Adrenal gland (tissue), 12 donors: ENCODE data around the gene ASB11. TPM values are rescaled to one million over a fixed set of nuclear protein-coding genes. Genes with fewer than 3 reads are reported as not detected.
"Not testable (repeated sequence)": the region's sequence is repeated elsewhere in the genome, so short reads cannot be mapped to it uniquely, and the experiment has no call there.

Source experiments
- DNase-seq, 7 donors: peaks; one replicate each; pipeline ENCODE4 v3.0.0-alpha.2; 2019 to 2020
- H3K27ac ChIP-seq, 5 donors: fragments of 200-600 bp; sonication (generic) in 4 of 5; 1 replicate in 3 of 5; 2 replicates in 2 of 5; pipeline versions ENCODE4 v1.5.1 to v1.8.0; 2016 to 2020; ENCODE audit warnings: mild to moderate bottlenecking in 1 of 5
- H3K27me3 ChIP-seq: fragments of 200-600 bp; 2 replicates; pipeline ENCODE4 v1.8.0; 2021
- H3K36me3 ChIP-seq, 2 donors: fragments of 200-600 bp; replicated peaks in 1 of 2; 1 replicate in 1 of 2; 2 replicates in 1 of 2; pipeline versions ENCODE4 v1.5.1 to v1.8.0; 2018 to 2022
- H3K4me1 ChIP-seq, 2 donors: fragments of 200-600 bp; replicated peaks in 1 of 2; 1 replicate in 1 of 2; 2 replicates in 1 of 2; pipeline versions ENCODE4 v1.5.1 to v1.8.0; 2018 to 2021
- H3K4me3 ChIP-seq, 4 donors: fragments of 200-600 bp; sonication (generic) in 3 of 4; one replicate each; pipeline ENCODE4 v1.5.1; 2016 to 2018
- H3K9me3 ChIP-seq, 3 donors: fragments of 200-600 bp; sonication (generic) in 1 of 3; replicated peaks in 1 of 3; 1 replicate in 2 of 3; 2 replicates in 1 of 3; pipeline versions ENCODE4 v1.5.1 to v1.8.0; 2016 to 2021
- CTCF ChIP-seq, 6 experiments: fragments of 450-650 bp in 4 of 6; fragments of 200-600 bp in 2 of 6; sonication (generic) in 1 of 6; IDR thresholded peaks; 1 replicate in 5 of 6; 2 replicates in 1 of 6; pipeline versions ENCODE4 v1.5.1 to v1.8.0; 2016 to 2021; ENCODE audit warnings: antibody characterized with exemption in 6 of 6, mild to moderate bottlenecking in 2 of 6, moderate library complexity in 1 of 6
- POLR2A ChIP-seq, 2 donors: fragments of 450-650 bp; IDR thresholded peaks; one replicate each; pipeline ENCODE4 v1.6.1; 2017; ENCODE audit warnings: antibody characterized with exemption in 2 of 2, mild to moderate bottlenecking in 2 of 2, moderate library complexity in 1 of 2
- whole genome bisulfite sequencing, 4 donors: extraction: QIAGEN DNeasy Blood & Tissue Kit in 2 of 4; methylation state at CpG; one replicate each; pipeline versions ENCODE4 v1.1.5 to v1.1.7; 2013 to 2017; 5-methylcytosine and 5-hydroxymethylcytosine counted together
- intact Hi-C, 2 donors: fragments of 100-400 bp; cut with DNase I; formaldehyde crosslinking; loops; one replicate each; pipeline versions ENCODE4 v1.14.1 to v1.15.0; 2022 to 2023
- polyA plus RNA-seq, 3 donors: library from polyadenylated mRNA; stranded (reverse); fragments of 200-250 nt in 2 of 3; fragments of 350-450 nt in 1 of 3; fragmentation: Illumina TruSeq in 1 of 3; extraction: RNeasy Lipid Tissue Mini Kit (QIAGEN cat#74804) in 1 of 3; gene quantifications; one replicate each; pipeline ENCODE4 v1.2.3, GENCODE V29; 2013 to 2014
- total RNA-seq, 9 donors: library from RNA; depleted of rRNA in 4 of 9; stranded (reverse); fragments of >200 nt in 4 of 9; fragments of 120-200 nt in 1 of 9; fragmentation: NEBNext Ultra II Directional in 1 of 9; extraction: Animal tissue kit (Norgen Biotek cat#: 25700) in 1 of 9; gene quantifications; one replicate each; pipeline versions ENCODE4 v1.1.0 to v1.2.4, GENCODE V29; 2013 to 2023
- donor health status: healthy with polysubstance abuse.
- donor health status: Bipolar disorder and iron deficiency.
- donor health status: DM: yes; HTN: yes; CAD: no.
- donor health status: DM: no; HTN: no; CAD: no.
- donor health status: DM: no; HTN: no; CAD: no.
- donor health status: DM: yes; HTN: yes; CAD: no.

Gene ASB11
- total and polyA plus RNA-seq, 12 donors: 0.14 TPM; not detected in 11

GRCh38 chrX:15314472-15314871 is 968 bp downstream of the ASB11 start:
- no peak overlapping the region for H3K27ac ChIP-seq
- intact Hi-C loops: no loop called here
- WGBS, 4 donors: 35 to 59% (median 41%) methylated on average over 2 of the region's 2 CpGs
- H3K4me3 ChIP-seq: no peak overlapping the region
- H3K27me3 ChIP-seq: peaks cover 11% of the 10 kb centered on the region
- no peak for DNase-seq
- H3K9me3 ChIP-seq: no peaks in the 10 kb centered on the region
- no peaks in the 10 kb centered on the region for H3K36me3 ChIP-seq
- H3K4me1 ChIP-seq: no peaks in the 10 kb centered on the region
- no peak for TF ChIP-seq POLR2A (IDR thresholded peaks at IDR 0.05)
- TF ChIP-seq CTCF (IDR thresholded peaks at IDR 0.05): no peak

DNA sequence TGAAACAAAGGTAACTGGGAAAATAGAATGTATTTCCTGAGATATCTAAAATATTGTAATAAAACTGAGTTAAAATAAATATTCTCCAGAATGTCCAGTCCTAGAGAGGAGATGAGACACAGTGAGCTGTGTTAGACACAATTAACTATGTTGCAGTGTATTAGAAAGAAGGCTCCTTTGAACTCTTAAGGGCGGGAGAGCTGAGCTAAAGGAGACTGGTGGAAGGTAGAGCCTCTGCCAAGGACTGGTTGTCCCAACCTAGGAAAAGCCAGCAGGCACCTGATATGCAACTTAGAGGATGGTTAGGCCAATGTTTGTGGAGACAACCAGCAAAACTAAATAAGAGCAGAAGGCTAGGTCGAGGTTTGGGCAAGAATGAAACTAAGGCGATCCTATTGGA is 4.3 kb downstream of the ASB11 start:
- H3K9me3 ChIP-seq: no peaks in the 10 kb centered on the region
- no peaks in the 10 kb centered on the region for H3K4me1 ChIP-seq
- H3K36me3 ChIP-seq: no peaks in the 10 kb centered on the region
- TF ChIP-seq POLR2A (IDR thresholded peaks at IDR 0.05) (no peak), CTCF (IDR thresholded peaks at IDR 0.05) (no peak)
- no peak overlapping the region for H3K27ac ChIP-seq
- intact Hi-C loops: no loop called here
- WGBS, 4 donors: 81 to 95% (median 85%) methylated on average over 3 of the region's 3 CpGs
- peaks cover 8% of the 10 kb centered on the region for H3K27me3 ChIP-seq
- H3K4me3 ChIP-seq: no peak overlapping the region
- DNase-seq: no peak

DNA sequence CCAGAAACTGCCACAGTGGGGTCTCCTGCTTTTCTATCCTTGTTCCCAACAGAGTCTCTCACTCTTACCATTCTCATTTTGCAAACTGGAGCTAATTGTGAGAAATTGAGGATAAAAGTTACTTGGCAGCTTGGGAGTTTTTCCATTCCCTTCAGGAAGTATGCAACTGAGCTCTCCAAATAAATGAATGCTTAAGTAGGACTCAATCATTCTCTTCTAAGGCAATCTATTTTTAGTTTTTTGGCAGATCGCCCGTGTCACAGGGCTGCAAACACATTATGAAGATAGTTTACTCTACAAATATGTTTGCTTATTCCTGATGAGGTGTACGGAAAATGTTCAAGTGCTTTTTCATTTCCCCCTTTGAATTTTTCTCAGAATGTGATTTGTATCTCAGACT is 5.3 kb downstream of the ASB11 start:
- intact Hi-C loops: no loop called here
- peak overlapping the region in 2 of 5 donors; percentile 29 to 58 for H3K27ac ChIP-seq
- peak; percentile 26 to 66 (median 40) for DNase-seq

DNA sequence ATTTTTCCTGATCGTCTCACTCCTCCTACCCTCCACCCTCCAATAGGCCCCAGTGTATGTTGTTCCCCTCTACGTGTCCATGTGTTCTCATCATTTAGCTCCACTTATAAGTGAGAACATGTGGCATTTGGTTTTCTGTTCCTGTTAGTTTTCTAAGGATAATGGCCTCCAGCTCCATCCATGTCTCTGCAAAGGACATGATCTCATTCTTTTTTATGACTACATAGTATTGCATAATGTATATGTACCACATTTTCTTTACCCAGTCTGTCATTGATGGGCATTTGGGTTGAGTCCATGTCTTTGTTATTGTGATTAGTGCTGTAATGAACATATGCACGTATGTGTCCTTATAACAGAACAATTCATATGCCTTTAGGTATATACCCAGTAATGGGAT is 9.5 kb downstream of the ASB11 start:
- H3K27ac ChIP-seq, H3K27me3 ChIP-seq, DNase-seq, H3K4me1 ChIP-seq, intact Hi-C loops, H3K36me3 ChIP-seq, H3K9me3 ChIP-seq, H3K4me3 ChIP-seq: not testable (repeated sequence)
- WGBS, 4 donors: 46 to 87% (median 78%) methylated on average over 3 of the region's 3 CpGs

More for the DNA sequence above, 5.3 kb downstream of the ASB11 start:
- no peaks in the 10 kb centered on the region for H3K36me3 ChIP-seq
- no peaks in the 10 kb centered on the region for H3K9me3 ChIP-seq
- H3K4me3 ChIP-seq: no peak overlapping the region
- H3K4me1 ChIP-seq: no peaks in the 10 kb centered on the region
- H3K27me3 ChIP-seq: peaks cover 8% of the 10 kb centered on the region
- WGBS, 4 donors: 13 to 47% (median 23%) methylated on average over 3 of the region's 3 CpGs
- TF ChIP-seq CTCF (IDR thresholded peaks at IDR 0.05): no peak
- TF ChIP-seq POLR2A (IDR thresholded peaks at IDR 0.05): no peak

- Histone ChIP-seq H3K4me3 (no peak overlapping the region), H3K27ac (no peak overlapping the region), H3K4me1 (peaks cover 0 to 4% of the 10 kb centered on the region in 2 donors), H3K36me3 (no peaks in the 10 kb centered on the region), H3K27me3 (no peaks in the 10 kb centered on the region), H3K9me3 (no peaks in the 10 kb centered on the region)
- WGBS, 4 donors: 45 to 69% (median 60%) methylated on average over 3 to 4 of the region's 4 CpGs
- intact Hi-C loops: no loop called here
- peak in 6 of 7 donors; percentile 38 to 64 (median 54) for DNase-seq
- TF ChIP-seq POLR2A (IDR thresholded peaks at IDR 0.05) (no peak), CTCF (IDR thresholded peaks at IDR 0.05) (no peak)
Measured at GRCh38 chrX:15301924-15302323, 13.5 kb downstream of the ASB11 start.
